ENCODE results near the gene PRG2. TPM values are rescaled to one million over a fixed set of nuclear protein-coding genes. Genes with fewer than 3 reads are reported as not detected.

Gene PRG2
- total and polyA plus RNA-seq, 2 donors (not counting 1 experiment from before 2014, with no cell fraction given), result 0.07 TPM; not detected in 1

DNA sequence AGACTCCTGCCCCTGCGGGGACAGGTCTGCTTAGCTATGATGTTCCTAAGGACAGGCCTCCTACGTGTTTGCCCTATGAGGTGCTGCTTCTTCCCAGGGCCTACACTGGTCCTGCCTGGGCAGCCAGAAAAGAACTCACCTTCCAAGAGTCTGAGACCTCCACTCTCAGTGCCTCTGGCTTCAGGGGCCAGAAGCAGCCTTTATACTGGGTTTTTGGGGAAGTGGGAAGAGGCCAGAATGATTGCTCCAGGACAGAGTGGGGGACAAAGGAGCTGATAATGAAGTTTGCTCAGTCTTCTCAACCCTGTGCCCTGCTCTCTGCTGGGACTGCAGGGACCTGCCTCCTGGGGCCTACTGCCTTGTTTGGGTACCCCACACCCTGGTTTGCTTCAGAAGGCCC lies 9.5 kb downstream of the PRG2 start, which contains the start of gene PRG3:
TSS of gene PRG3 (minus strand) at position 176 of the 400 bp plus-strand sequence. CDS start 442 bp downstream, outside the sequence.
- 87% methylated on average over 2 of the region's 2 CpGs for WGBS (ENCODE audit: insufficient coverage)
- no peaks in the 10 kb centered on the region for H3K9me3 ChIP-seq (ENCODE audit: control extremely low read depth in 1 of 3, control insufficient read depth in 2 of 3, insufficient read depth in 1 of 3, low read length in 2 of 3)
- H3K9ac ChIP-seq (ENCODE audit: low read length), result no peak within 1 kb of the TSS
- no peak within 1 kb of the TSS for H3K27ac Mint-ChIP-seq
- DNase-seq (no peak), ATAC-seq (ENCODE audit: low read depth) (no peak)
- TF ChIP-seq, protein P1, sequence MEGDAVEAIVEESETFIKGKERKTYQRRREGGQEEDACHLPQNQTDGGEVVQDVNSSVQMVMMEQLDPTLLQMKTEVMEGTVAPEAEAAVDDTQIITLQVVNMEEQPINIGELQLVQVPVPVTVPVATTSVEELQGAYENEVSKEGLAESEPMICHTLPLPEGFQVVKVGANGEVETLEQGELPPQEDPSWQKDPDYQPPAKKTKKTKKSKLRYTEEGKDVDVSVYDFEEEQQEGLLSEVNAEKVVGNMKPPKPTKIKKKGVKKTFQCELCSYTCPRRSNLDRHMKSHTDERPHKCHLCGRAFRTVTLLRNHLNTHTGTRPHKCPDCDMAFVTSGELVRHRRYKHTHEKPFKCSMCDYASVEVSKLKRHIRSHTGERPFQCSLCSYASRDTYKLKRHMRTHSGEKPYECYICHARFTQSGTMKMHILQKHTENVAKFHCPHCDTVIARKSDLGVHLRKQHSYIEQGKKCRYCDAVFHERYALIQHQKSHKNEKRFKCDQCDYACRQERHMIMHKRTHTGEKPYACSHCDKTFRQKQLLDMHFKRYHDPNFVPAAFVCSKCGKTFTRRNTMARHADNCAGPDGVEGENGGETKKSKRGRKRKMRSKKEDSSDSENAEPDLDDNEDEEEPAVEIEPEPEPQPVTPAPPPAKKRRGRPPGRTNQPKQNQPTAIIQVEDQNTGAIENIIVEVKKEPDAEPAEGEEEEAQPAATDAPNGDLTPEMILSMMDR (IDR thresholded peaks at IDR 0.05), result no peak
- TF ChIP-seq EZH2 (IDR thresholded peaks at IDR 0.05; ENCODE audit: borderline replicate concordance, insufficient read depth, low read depth, low read length, poor library complexity, severe bottlenecking), result no peak
- H3K4me1 ChIP-seq (ENCODE audit: control insufficient read depth in 2 of 2, insufficient read depth in 2 of 2, low read length in 2 of 2), result no peaks in the 10 kb centered on the region
- peaks cover 0 to 5% (median 0%) of the 10 kb centered on the region in 4 experiments for H3K27me3 ChIP-seq (replicated peaks in 1 of 4; ENCODE audit: control extremely low read depth in 1 of 4, control insufficient read depth in 3 of 4, insufficient read depth in 4 of 4, low read length in 3 of 4)
- H3K4me3 Mint-ChIP-seq, result no peak within 1 kb of the TSS
- H4K20me1 ChIP-seq (ENCODE audit: control insufficient read depth, insufficient read depth, low read length, poor library complexity, severe bottlenecking), result no peaks in the 10 kb centered on the region
- no peaks in the 10 kb centered on the region for H3K36me3 ChIP-seq (replicated peaks in 1 of 2; ENCODE audit: control extremely low read depth in 1 of 2, control insufficient read depth in 1 of 2, extremely low read depth in 1 of 2, insufficient read depth in 2 of 2, low read length in 1 of 2)
- no peak within 1 kb of the TSS for H3K4me2 ChIP-seq (replicated peaks; ENCODE audit: low read depth, low read length, poor library complexity, severe bottlenecking)
- no peaks in the 10 kb centered on the region for H3K79me2 ChIP-seq (ENCODE audit: control insufficient read depth, insufficient read depth, low read length)
- H3K9me3 Mint-ChIP-seq (ENCODE audit: insufficient read depth), result no peaks in the 10 kb centered on the region
- H3K27me3 Mint-ChIP-seq, result peaks cover 20% of the 10 kb centered on the region
- intact Hi-C loops (cut with micrococcal nuclease), result no loop called here
- no peak within 1 kb of the TSS for H3K4me3 ChIP-seq (ENCODE audit: control extremely low read depth in 1 of 5, extremely low read depth in 1 of 5, insufficient read depth in 1 of 5, low read depth in 2 of 5, low read length in 4 of 5)
- no peak within 1 kb of the TSS for H3K27ac ChIP-seq (ENCODE audit: low read length in 2 of 2)
- ChIA-PET CTCF (no interaction called here), POLR2A (no interaction called here)
- H3K4me1 Mint-ChIP-seq, result no peaks in the 10 kb centered on the region
- H2AFZ ChIP-seq (ENCODE audit: insufficient read depth, low read depth, low read length, poor library complexity, severe bottlenecking), result no peak within 1 kb of the TSS

DNA sequence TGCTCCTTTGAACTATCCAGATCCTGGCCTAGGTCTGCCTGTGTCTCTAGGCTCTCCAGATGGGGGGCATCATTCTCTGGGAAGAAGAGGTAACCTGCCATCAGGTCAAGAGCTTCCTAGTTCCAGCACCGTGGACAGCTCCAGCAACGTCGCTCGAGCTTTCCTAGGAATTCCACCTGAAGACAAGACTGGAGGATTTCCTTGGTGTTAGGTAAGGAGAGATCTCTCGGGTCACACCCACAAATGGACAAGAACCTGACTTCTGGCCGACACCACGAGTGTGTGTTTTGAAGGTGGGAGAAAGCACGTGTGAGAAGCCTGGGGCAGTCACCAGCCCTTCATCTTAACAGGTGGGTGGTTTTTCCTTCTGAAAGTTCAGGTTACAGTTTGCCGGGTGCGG lies 10.7 kb downstream of the PRG2 start:
- Histone ChIP-seq H3K79me2 (ENCODE audit: control insufficient read depth, insufficient read depth, low read length) (no peaks in the 10 kb centered on the region), H3K27ac (ENCODE audit: low read length in 2 of 2) (no peak overlapping the region), H3K9me3 (ENCODE audit: control extremely low read depth in 1 of 3, control insufficient read depth in 2 of 3, insufficient read depth in 1 of 3, low read length in 2 of 3) (no peaks in the 10 kb centered on the region), H2AFZ (ENCODE audit: insufficient read depth, low read depth, low read length, poor library complexity, severe bottlenecking) (no peak overlapping the region), H3K36me3 (replicated peaks in 1 of 2; ENCODE audit: control extremely low read depth in 1 of 2, control insufficient read depth in 1 of 2, extremely low read depth in 1 of 2, insufficient read depth in 2 of 2, low read length in 1 of 2) (no peaks in the 10 kb centered on the region), H4K20me1 (ENCODE audit: control insufficient read depth, insufficient read depth, low read length, poor library complexity, severe bottlenecking) (no peaks in the 10 kb centered on the region), H3K4me3 (ENCODE audit: control extremely low read depth in 1 of 5, extremely low read depth in 1 of 5, insufficient read depth in 1 of 5, low read depth in 2 of 5, low read length in 4 of 5) (no peak overlapping the region), H3K4me2 (replicated peaks; ENCODE audit: low read depth, low read length, poor library complexity, severe bottlenecking) (no peak overlapping the region), H3K4me1 (ENCODE audit: control insufficient read depth in 2 of 2, insufficient read depth in 2 of 2, low read length in 2 of 2) (no peaks in the 10 kb centered on the region), H3K27me3 (replicated peaks in 1 of 4; ENCODE audit: control extremely low read depth in 1 of 4, control insufficient read depth in 3 of 4, insufficient read depth in 4 of 4, low read length in 3 of 4) (peaks cover 0 to 5% (median 0%) of the 10 kb centered on the region in 4 experiments), H3K9ac (ENCODE audit: low read length) (no peak overlapping the region)
- CTCF ChIA-PET, result no interaction called here
- DNase-seq (no peak), ATAC-seq (ENCODE audit: low read depth) (no peak)
- Mint-ChIP-seq H3K4me1 (no peaks in the 10 kb centered on the region), H3K9me3 (ENCODE audit: insufficient read depth) (no peaks in the 10 kb centered on the region), H3K4me3 (no peak overlapping the region), H3K27me3 (peaks cover 20% of the 10 kb centered on the region), H3K27ac (no peak overlapping the region)
- WGBS (ENCODE audit: insufficient coverage), result 40% methylated on average over 7 of the region's 10 CpGs
- TF ChIP-seq, protein P1 (IDR thresholded peaks at IDR 0.05), result no peak
- no peak for TF ChIP-seq EZH2 (IDR thresholded peaks at IDR 0.05; ENCODE audit: borderline replicate concordance, insufficient read depth, low read depth, low read length, poor library complexity, severe bottlenecking)
- intact Hi-C loops (cut with micrococcal nuclease), result no loop called here
- POLR2A ChIA-PET, result no interaction called here

Measured in B cell (primary cell).